OCI-LY7 (cell line): ENCODE results near the gene ATAD5. TPM values are rescaled to one million over a fixed set of nuclear protein-coding genes. Genes with fewer than 3 reads are reported as not detected.

Experiments used
- BruUV-seq: library from RNA; stranded (reverse); fragments of 400-500 nt; replicated peaks from 2 replicates; lab custom pipeline; 2021; lab: Mats Ljungman, UMichigan
- CTCF ChIA-PET: fragments of 300-600 bp; sonication (Branson Sonifier 250); formaldehyde crosslinking; loops from one replicate; lab custom pipeline; 2022; ENCODE audit warnings: antibody characterized with exemption; ENCODE audit not compliant: unreplicated experiment; lab: Charles Lee
- POLR2A ChIA-PET: fragments of 300-600 bp; sonication (Branson Sonifier 250); formaldehyde crosslinking; loops from one replicate; lab custom pipeline; 2022; ENCODE audit warnings: antibody characterized with exemption; lab: Charles Lee
- DNase-seq: peaks from one replicate; pipeline ENCODE4 v3.0.0-alpha.2; 2015; ENCODE audit warnings: low spot score
- H2AFZ ChIP-seq: fragments of 200-600 bp; sonication (generic), shearing (Covaris generic); 2 replicates; pipeline ENCODE4 v1.6.1; 2014; ENCODE audit warnings: mild to moderate bottlenecking, antibody characterized with exemption, low read length, moderate library complexity
- H3K27ac ChIP-seq: fragments of 200-600 bp; sonication (generic); 2 replicates; pipeline ENCODE4 v1.5.1; 2014; ENCODE audit warnings: mixed run types, low read depth, mild to moderate bottlenecking, moderate library complexity, low read length, inconsistent platforms; ENCODE audit not compliant: poor library complexity, severe bottlenecking
- H3K36me3 ChIP-seq: fragments of 200-600 bp; sonication (generic); 2 replicates; pipeline ENCODE4 v1.6.1; 2014; ENCODE audit warnings: mild to moderate bottlenecking, antibody characterized with exemption, low read length, moderate library complexity, mixed read lengths; ENCODE audit not compliant: insufficient read depth
- H3K4me1 ChIP-seq: fragments of 200-600 bp; sonication (generic); 2 replicates; pipeline ENCODE4 v1.5.1; 2014; ENCODE audit warnings: mild to moderate bottlenecking, low read length; ENCODE audit not compliant: insufficient read depth, poor library complexity, severe bottlenecking
- H3K4me2 ChIP-seq: fragments of 200-600 bp; sonication (generic); 2 replicates; pipeline ENCODE4 v1.6.1; 2014; ENCODE audit warnings: mild to moderate bottlenecking, low read length
- H3K4me3 ChIP-seq: fragments of 200-600 bp; sonication (generic); 2 replicates; pipeline ENCODE4 v1.5.1; 2014; ENCODE audit warnings: mild to moderate bottlenecking, low read depth, low read length; ENCODE audit not compliant: poor library complexity, severe bottlenecking
- H3K79me2 ChIP-seq: fragments of 200-600 bp; sonication (generic); 2 replicates; pipeline ENCODE4 v1.6.1; 2016; ENCODE audit warnings: low read depth, mild to moderate bottlenecking, low read length, moderate library complexity, mixed read lengths; ENCODE audit not compliant: insufficient read depth
- H3K9me2 ChIP-seq: fragments of 200-600 bp; sonication (generic); 2 replicates; pipeline ENCODE4 v1.6.1; 2016; ENCODE audit warnings: mild to moderate bottlenecking, low read length, mixed read lengths; ENCODE audit not compliant: insufficient read depth
- H3K9me3 ChIP-seq: fragments of 200-600 bp; sonication (generic); 2 replicates; pipeline ENCODE4 v1.6.1; 2014; ENCODE audit warnings: mild to moderate bottlenecking, mixed run types, low read length, mixed read lengths
- H4K20me1 ChIP-seq: fragments of 200-600 bp; sonication (generic); 2 replicates; pipeline ENCODE4 v1.6.1; 2014; ENCODE audit warnings: mild to moderate bottlenecking, antibody characterized with exemption, low read length, moderate library complexity, mixed read lengths; ENCODE audit not compliant: insufficient read depth
- CTCF ChIP-seq: fragments of 200-600 bp; sonication (generic); conservative IDR thresholded peaks from 2 replicates; pipeline ENCODE4 v1.5.1; 2014; ENCODE audit warnings: mild to moderate bottlenecking, antibody characterized with exemption, low read length, moderate library complexity, mixed read lengths
- EZH2phosphoT487 ChIP-seq: fragments of 200-600 bp; sonication (generic); IDR thresholded peaks from 2 replicates; pipeline ENCODE4 v1.6.1; 2018; ENCODE audit warnings: low read depth, borderline replicate concordance, mild to moderate bottlenecking, mixed run types, antibody characterized with exemption, low read length, moderate library complexity, mixed read lengths
- intact Hi-C: fragments of 100-400 bp; cut with micrococcal nuclease; formaldehyde crosslinking; loops from one replicate; pipeline ENCODE4 v1.10.0; 2022; ENCODE audit not compliant: unreplicated experiment
- total RNA-seq, 2 experiments: library from RNA; depleted of rRNA in 1 of 2; stranded (reverse); fragments of >200 nt in 1 of 2; shearing (Covaris generic) in 1 of 2; gene quantifications; 2 replicates each; pipeline ENCODE4 v1.2.3, GENCODE V29; 2014 to 2022

Gene ATAD5
- total RNA-seq, 2 experiments from 2014 or later = 21.4 to 35.9 TPM

DNA sequence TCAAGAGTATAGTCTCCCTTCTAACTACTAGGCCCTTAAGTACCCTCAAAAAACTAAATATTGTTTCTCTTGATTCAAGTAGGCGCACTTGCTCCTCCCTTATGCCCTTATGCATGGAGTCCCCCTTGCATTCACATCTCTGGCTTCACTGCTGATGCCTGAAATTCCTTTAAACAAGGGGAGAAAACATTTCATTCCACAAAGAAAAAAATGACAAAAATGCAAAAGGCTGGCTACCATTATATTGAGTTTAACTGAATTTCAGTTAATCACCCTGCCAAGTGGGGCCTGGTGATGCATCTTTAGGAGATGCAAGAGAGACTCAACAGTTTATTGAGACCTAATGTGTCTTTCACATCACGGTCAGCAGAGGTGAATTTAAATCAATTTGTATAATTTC lies 42.8 kb upstream of the ATAD5 start:
- BruUV-seq = no TSS peak
- Histone ChIP-seq H3K79me2 (no peaks in the 10 kb centered on the region), H4K20me1 (no peaks in the 10 kb centered on the region), H3K4me2 (no peak overlapping the region), H3K9me3 (no peaks in the 10 kb centered on the region), H3K27ac (no peak overlapping the region), H3K4me1 (no peaks in the 10 kb centered on the region), H3K9me2 (no peaks in the 10 kb centered on the region), H3K4me3 (no peak overlapping the region), H3K36me3 (peaks cover 95% of the 10 kb centered on the region), H2AFZ (no peak overlapping the region)
- CTCF ChIA-PET = no interaction called here
- POLR2A ChIA-PET = no interaction called here
- no peak for TF ChIP-seq CTCF
- no peak for TF ChIP-seq EZH2phosphoT487
- intact Hi-C loops = no loop called here
- DNase-seq = no peak

DNA sequence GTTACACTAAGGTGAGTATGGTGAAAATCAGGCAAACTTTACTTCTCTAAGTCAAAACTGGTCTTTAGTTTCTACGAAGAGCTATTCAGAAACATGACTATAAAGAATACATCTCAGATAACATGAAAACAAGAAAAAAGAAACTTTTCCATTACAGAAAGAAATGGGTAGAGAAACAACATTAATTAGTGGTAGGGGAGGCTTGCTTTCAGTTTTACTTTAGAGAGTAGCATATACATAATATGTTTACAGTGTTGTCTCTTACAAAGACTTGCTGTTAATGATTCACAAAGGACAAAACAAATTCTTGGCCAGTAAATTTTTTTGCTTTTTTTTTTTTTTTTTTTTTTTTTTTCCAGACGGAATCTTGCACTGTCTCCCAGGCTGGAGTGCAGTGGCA lies 41.5 kb upstream of the ATAD5 start:
- no peak overlapping the region for H3K4me2 ChIP-seq
- no peak overlapping the region for H2AFZ ChIP-seq
- H3K9me3 ChIP-seq = no peaks in the 10 kb centered on the region
- DNase-seq = no peak
- TF ChIP-seq EZH2phosphoT487 (no peak), CTCF (no peak)
- POLR2A ChIA-PET = no interaction called here
- H3K4me3 ChIP-seq = no peak overlapping the region
- no peak overlapping the region for H3K27ac ChIP-seq
- H3K36me3 ChIP-seq = peaks cover 95% of the 10 kb centered on the region
- no peaks in the 10 kb centered on the region for H3K79me2 ChIP-seq
- no peaks in the 10 kb centered on the region for H4K20me1 ChIP-seq
- TSS peak; percentile 31 for BruUV-seq
- intact Hi-C loops = no loop called here
- no peaks in the 10 kb centered on the region for H3K4me1 ChIP-seq
- CTCF ChIA-PET = no interaction called here
- no peaks in the 10 kb centered on the region for H3K9me2 ChIP-seq

GRCh38 chr17:30793282-30793977 lies 38.3 kb upstream of the ATAD5 start:
- Histone ChIP-seq H3K4me1 (no peaks in the 10 kb centered on the region), H3K9me2 (no peaks in the 10 kb centered on the region), H2AFZ (no peak overlapping the region), H3K4me2 (no peak overlapping the region), H3K27ac (no peak overlapping the region), H3K36me3 (peaks cover 95% of the 10 kb centered on the region), H4K20me1 (no peaks in the 10 kb centered on the region), H3K9me3 (no peaks in the 10 kb centered on the region), H3K4me3 (no peak overlapping the region), H3K79me2 (no peaks in the 10 kb centered on the region)
- BruUV-seq = TSS peak; percentile 20
- CTCF ChIA-PET = no interaction called here
- DNase-seq = no peak
- TF ChIP-seq EZH2phosphoT487 (no peak), CTCF (no peak)
- POLR2A ChIA-PET = no interaction called here
- intact Hi-C loops = no loop called here
